Measurements from ENCODE around the gene KCNMA1. TPM values are rescaled to one million over a fixed set of nuclear protein-coding genes. Genes with fewer than 3 reads are reported as not detected.

Gene KCNMA1
- total and polyA plus RNA-seq, 10 of the 15 experiments (the other 5 are each of a cell fraction or from before 2014, with no cell fraction given): 8.5 to 77.0 (median 21.3) TPM

DNA sequence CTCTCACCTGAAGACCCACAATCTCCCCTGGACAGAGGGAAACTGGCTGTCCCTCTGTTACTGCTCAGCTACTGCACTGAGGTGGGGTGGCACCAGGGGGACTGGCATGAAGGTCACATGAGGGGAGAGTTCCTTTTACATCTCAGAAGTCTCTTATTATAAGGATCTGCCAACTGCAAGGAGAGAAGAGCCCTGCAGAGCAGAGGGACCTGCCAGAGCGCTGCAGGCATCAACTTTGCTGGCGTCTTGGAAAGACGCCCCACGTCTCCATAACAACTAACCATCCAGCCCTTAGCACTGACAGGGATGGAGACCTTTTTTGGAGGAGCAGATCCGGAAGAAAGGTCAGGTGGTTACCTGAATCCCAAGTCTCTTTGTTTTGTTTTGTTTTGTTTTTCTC, 218.6 kb downstream of the KCNMA1 start:
- CTCF ChIA-PET: no interaction called here
- WGBS (ENCODE audit: insufficient coverage, insufficient replicate concordance, low lambda C conversion rate, missing lambda C conversion rate): 55% methylated on average over 5 of the region's 5 CpGs

More for the DNA sequence above, 218.6 kb downstream of the KCNMA1 start:
- no peak overlapping the region for H3K9ac ChIP-seq (ENCODE audit: control insufficient read depth, insufficient read depth, low read length)
- no TSS peak for BruUV-seq (replicated peaks)
- H2AFZ ChIP-seq (ENCODE audit: control insufficient read depth, low read depth, low read length): no peak overlapping the region
- FAIRE-seq (no peak), ATAC-seq (no peak), DNase-seq (ENCODE audit: low read depth, low spot score) (no peak)
- in situ Hi-C loops (cut with MboI) (no loop called here), intact Hi-C loops (cut with micrococcal nuclease; ENCODE audit: unreplicated experiment) (no loop called here)
- SMC1A ChIA-PET (ENCODE audit: uncharacterized antibody, unreplicated experiment): no interaction called here
- no peaks in the 10 kb centered on the region for H3K79me2 ChIP-seq (ENCODE audit: control insufficient read depth, insufficient read depth, low read length)
- RAD21 ChIA-PET (ENCODE audit: unreplicated experiment): no interaction called here
- no peaks in the 10 kb centered on the region for H3K9me3 ChIP-seq (replicated peaks; ENCODE audit: control insufficient read depth, insufficient read depth, low read length)
- H3K4me3 ChIP-seq: no peak overlapping the region
- no peak overlapping the region for H3K4me2 ChIP-seq (ENCODE audit: control insufficient read depth, insufficient read depth)
- POLR2A ChIA-PET: no interaction called here
- H3K36me3 ChIP-seq (ENCODE audit: control insufficient read depth in 2 of 2, insufficient read depth in 2 of 2, low read length in 1 of 2): no peaks in the 10 kb centered on the region
- H3K27ac ChIP-seq (ENCODE audit: control insufficient read depth, insufficient read depth): no peak overlapping the region
- no peaks in the 10 kb centered on the region for H4K20me1 ChIP-seq (ENCODE audit: control insufficient read depth, insufficient read depth)
- H3K4me1 ChIP-seq (ENCODE audit: control insufficient read depth, insufficient read depth, low read length): no peaks in the 10 kb centered on the region
- no peaks in the 10 kb centered on the region; a peak in 1 of 4 replicates for H3K27me3 ChIP-seq (replicated peaks in 1 of 2; ENCODE audit: control insufficient read depth in 2 of 2, insufficient read depth in 2 of 2, low read length in 1 of 2)
- TF ChIP-seq NRF1 (conservative IDR thresholded peaks at IDR 0.05; ENCODE audit: low read depth, low read length) (no peak), SP1 (IDR thresholded peaks at IDR 0.05; ENCODE audit: low read depth, low read length) (no peak), IKZF2 (IDR thresholded peaks at IDR 0.05) (no peak), CBX3 (IDR thresholded peaks at IDR 0.05; ENCODE audit: borderline replicate concordance, low read depth) (no peak), IRF4 (IDR thresholded peaks at IDR 0.05; ENCODE audit: low read depth, low read length) (no peak), SREBF1 (IDR thresholded peaks at IDR 0.05; ENCODE audit: low read length) (no peak), HDAC2 (IDR thresholded peaks at IDR 0.05) (no peak), MYB (IDR thresholded peaks at IDR 0.05; ENCODE audit: borderline replicate concordance, low read depth, low read length) (no peak), GABPA (IDR thresholded peaks at IDR 0.05; ENCODE audit: low read depth) (no peak), ZNF217 (IDR thresholded peaks at IDR 0.05) (no peak), SPI1 (IDR thresholded peaks at IDR 0.05; ENCODE audit: borderline replicate concordance, insufficient read depth, low read depth, low read length) (no peak), NBN (IDR thresholded peaks at IDR 0.05) (no peak), ETV6 (conservative IDR thresholded peaks at IDR 0.05 in 1 of 2, IDR thresholded peaks at IDR 0.05 in 1 of 2; ENCODE audit: borderline replicate concordance in 1 of 2, low read depth in 1 of 2) (no peak), GATAD2B (conservative IDR thresholded peaks at IDR 0.05; ENCODE audit: low read depth) (no peak), LARP7 (IDR thresholded peaks at IDR 0.05) (no peak), ATF7 (IDR thresholded peaks at IDR 0.05; ENCODE audit: low read depth) (no peak)
- TF ChIP-seq, protein P1, sequence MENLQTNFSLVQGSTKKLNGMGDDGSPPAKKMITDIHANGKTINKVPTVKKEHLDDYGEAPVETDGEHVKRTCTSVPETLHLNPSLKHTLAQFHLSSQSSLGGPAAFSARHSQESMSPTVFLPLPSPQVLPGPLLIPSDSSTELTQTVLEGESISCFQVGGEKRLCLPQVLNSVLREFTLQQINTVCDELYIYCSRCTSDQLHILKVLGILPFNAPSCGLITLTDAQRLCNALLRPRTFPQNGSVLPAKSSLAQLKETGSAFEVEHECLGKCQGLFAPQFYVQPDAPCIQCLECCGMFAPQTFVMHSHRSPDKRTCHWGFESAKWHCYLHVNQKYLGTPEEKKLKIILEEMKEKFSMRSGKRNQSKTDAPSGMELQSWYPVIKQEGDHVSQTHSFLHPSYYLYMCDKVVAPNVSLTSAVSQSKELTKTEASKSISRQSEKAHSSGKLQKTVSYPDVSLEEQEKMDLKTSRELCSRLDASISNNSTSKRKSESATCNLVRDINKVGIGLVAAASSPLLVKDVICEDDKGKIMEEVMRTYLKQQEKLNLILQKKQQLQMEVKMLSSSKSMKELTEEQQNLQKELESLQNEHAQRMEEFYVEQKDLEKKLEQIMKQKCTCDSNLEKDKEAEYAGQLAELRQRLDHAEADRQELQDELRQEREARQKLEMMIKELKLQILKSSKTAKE (IDR thresholded peaks at IDR 0.05; ENCODE audit: low read depth, poor library complexity, severe bottlenecking): no peak
- TF ChIP-seq, protein P2, sequence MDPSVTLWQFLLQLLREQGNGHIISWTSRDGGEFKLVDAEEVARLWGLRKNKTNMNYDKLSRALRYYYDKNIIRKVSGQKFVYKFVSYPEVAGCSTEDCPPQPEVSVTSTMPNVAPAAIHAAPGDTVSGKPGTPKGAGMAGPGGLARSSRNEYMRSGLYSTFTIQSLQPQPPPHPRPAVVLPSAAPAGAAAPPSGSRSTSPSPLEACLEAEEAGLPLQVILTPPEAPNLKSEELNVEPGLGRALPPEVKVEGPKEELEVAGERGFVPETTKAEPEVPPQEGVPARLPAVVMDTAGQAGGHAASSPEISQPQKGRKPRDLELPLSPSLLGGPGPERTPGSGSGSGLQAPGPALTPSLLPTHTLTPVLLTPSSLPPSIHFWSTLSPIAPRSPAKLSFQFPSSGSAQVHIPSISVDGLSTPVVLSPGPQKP (IDR thresholded peaks at IDR 0.05; ENCODE audit: low read depth, low read length): no peak
